Kasumi-1 (cell line): ENCODE data around the gene PARP11.
"Not testable (repeated sequence)": the region's sequence is repeated elsewhere in the genome, so short reads cannot be mapped to it uniquely, and the experiment has no call there.

Experiments
- DNase-seq, 2 experiments: peaks; one replicate each; lab custom pipeline; 2025; lab: John Stamatoyannopoulos, UW

PARP11 gene

GRCh38 chr12:3882896-3883564, 9.8 kb upstream of the PARP11 start:
- DNase-seq: peak; percentile 34 to 51

GRCh38 chr12:3882406-3882805, 9.2 kb upstream of the PARP11 start:
- DNase-seq: no peak

DNA sequence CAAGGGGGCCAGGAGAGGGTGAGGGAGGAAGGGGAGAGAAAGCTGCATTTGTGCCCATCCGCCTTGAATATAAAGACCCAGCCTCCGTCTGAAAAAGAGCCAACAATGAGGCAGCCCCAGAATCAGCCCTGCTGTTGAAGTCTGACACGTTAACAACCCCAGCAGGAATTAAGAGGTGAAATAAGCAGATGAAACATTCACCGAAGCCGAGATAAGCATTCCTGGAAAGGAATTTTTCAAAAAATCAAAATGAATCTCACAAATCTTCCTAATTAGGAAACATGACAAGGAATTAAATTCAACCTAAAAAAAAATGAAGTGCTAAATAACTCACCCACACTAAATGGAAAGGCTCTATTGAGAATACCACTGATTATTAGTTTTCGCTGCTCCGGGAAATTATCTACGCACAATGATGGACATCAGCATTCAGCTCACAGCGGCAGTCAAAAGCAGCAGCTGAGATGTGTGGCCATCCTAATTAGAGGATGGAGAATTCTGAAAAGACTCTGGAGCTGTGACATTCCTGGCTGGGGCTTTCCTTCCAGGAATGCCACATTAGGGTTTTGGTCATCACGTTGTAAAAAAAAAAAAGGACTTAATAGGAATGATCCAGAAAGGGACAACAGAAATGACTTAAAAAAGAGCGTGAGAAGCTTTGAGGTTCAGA, 8.2 kb upstream of the PARP11 start:
- no peak for DNase-seq

GRCh38 chr12:3879846-3880245, 6.6 kb upstream of the PARP11 start:
- no peak for DNase-seq

- no peak for DNase-seq
Observed at GRCh38 chr12:3871356-3871755, 1.8 kb downstream of the PARP11 start.

GRCh38 chr12:3869865-3870264, 3.3 kb downstream of the PARP11 start:
- no peak for DNase-seq

GRCh38 chr12:3869433-3869832, 3.8 kb downstream of the PARP11 start:
- DNase-seq: no peak

DNA sequence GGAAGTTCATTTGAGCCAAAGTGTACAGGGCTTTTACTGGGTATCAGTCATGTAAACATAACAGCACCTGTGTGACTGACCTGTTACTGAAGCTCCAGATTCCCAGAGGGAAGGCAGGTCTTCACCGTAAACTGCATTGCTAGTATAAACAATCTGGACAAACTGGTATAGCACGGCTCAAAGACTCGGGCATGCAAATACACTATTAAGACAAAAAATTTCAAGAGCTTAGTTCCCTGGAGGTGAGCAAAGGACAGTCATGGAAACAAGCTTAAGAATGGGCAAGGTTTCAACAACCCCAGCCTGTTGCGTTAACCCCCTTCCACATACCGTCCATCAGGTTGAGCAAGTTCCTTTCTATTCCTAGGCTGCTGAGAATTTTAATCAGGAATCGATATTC, 9.4 kb downstream of the PARP11 start:
- DNase-seq: no peak

DNA sequence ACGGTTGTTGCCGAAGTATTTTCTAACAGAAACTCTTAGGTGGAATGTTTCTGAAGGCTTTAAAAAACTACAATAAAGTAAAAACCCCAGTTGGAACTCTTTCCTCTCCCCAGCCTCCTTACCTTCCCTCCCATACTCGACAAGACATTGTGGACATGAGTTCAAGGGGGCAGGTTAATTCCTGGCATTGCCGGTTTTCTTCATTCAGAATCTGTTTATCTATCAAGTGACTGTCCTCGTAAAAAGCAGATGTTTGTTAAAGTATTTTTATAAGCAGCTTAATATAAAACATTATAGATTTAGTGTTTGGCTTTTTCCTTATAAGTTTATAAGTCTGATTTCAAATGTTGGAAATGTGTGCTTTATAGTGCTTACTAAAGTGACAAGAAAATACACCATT, 30.7 kb downstream of the PARP11 start:
- DNase-seq: no peak

DNA sequence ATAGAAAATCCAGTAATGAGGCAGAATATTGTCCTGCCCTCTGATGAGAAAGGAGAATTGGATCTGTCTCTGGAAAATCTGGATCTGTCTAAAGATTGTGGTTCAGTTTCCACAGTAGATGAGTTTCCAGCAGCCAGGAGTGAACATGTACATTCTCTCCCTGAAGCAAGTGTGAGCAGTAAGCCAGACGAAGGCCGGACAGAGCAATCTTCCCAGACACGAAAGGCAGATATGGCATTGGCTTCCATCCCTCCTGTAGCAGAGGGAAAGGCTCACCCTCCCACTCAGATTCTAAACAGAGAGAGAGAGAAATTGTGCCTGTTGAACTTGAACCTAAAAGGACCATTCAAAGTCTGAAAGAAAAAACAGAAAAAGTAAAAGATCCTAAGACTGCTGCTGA, 31.4 kb downstream of the PARP11 start:
- DNase-seq: no peak

DNA sequence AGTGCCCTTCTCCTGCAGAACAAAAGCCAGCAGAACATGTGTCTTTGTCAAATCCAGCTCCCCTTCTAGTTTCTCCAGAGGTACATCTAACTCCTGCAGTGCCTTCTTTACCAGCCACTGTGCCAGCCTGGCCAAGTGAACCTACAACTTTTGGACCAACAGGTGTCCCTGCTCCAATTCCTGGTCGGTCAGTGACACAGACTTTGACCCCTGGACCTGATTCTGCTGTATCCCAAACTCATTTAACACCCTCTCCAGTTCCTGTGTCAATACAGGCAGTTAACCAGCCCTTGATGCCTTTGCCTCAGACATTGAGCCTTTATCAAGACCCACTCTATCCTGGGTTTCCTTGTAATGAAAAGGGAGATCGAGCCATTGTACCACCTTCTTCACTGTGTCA, 32.4 kb downstream of the PARP11 start:
- DNase-seq: not testable (repeated sequence)

DNA sequence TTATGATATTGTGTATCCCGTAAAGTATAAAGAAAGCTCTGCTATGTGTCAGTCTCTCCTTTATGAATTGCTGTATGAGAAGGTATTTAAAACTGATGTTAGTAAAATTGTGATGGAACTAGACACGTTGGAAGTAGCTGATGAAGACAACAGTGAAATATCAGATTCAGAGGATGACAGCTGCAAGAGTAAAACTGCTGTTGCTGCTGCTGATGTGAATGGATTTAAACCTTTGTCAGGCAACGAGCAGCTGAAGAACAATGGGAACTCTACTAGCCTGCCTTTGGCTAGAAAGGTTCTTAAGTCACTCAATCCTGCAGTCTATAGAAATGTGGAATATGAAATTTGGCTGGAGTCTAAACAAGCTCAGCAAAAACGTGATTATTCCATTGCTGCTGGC, 33.5 kb downstream of the PARP11 start:
- not testable (repeated sequence) for DNase-seq

DNA sequence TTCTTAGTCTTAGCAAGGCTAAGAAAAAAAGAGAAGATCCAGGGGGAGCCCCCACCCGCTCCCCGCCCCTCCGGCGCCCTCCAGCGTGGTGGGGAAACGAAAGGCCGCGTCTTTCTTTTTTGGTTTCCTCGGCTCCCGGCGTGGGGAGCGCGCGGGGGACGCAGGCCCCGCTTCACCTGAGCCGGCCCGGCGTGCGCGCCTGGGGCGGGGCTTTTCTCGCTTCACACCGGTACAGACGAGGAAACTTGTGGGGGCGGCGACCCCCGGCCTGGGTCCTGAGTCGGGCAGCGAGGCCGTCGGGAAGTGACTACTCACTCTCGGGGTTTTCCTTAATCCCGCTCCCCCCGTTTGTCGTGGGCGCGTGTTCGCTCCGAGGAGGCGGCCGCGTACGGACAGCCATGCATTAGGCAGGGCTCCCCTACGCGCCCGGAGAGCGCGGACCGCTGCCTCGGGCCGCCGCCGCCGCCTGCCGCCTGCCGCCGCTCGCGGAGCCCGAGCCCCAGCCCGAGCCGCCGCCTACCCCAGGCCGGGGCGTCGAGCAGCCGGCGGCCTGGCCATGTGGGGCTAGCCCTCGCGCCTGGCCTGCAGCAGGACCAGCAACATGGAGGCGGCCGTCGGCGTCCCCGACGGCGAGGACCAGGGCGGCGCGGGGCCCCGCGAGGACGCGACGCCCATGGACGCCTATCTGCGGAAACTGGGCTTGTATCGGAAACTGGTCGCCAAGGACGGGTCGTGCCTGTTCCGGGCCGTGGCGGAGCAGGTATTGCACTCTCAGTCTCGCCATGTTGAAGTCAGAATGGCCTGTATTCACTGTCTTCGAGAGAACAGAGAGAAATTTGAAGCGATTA, 34.3 kb downstream of the PARP11 start:
- not testable (repeated sequence) for DNase-seq

DNA sequence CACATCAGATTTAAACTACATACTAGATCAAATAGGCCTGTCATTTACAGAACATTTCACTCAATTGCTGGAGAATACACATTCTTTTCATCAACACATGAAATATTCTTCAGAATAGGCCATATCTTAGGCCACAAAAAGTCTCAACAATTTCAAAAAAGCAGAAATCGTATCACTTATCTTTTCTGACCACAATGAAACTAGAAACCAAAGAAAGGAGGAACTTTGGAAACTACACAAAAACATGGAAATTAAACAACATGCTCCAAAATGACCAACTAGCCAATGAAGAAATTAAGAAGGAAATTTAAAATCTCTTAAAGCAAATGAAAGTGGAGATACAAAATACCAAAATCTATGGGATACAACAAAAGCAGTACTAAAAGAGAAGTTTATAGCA, 35.1 kb downstream of the PARP11 start:
- DNase-seq: peak in 1 of 2 experiments; percentile 1

DNA sequence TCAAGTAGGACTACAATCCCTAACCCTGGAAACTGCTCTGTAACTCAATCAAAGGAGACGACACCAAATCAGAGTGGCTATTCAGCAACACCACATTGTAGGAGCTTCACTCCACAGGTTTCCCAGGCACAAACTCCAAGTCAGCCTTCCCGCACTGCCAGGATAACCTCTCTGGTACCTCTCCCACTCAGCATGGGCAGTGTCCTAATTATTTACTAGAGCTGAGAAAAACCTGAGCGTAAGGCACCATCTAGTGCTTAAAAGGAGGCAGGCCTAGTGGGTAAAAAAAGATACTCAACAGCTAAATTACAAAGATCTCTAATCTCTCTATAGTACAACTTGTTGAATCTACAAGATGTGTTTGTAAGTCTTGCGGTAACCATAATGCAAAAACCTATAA, 36.1 kb downstream of the PARP11 start:
- DNase-seq: no peak

GRCh38 chr12:3836641-3837040, 36.6 kb downstream of the PARP11 start:
- no peak for DNase-seq

DNA sequence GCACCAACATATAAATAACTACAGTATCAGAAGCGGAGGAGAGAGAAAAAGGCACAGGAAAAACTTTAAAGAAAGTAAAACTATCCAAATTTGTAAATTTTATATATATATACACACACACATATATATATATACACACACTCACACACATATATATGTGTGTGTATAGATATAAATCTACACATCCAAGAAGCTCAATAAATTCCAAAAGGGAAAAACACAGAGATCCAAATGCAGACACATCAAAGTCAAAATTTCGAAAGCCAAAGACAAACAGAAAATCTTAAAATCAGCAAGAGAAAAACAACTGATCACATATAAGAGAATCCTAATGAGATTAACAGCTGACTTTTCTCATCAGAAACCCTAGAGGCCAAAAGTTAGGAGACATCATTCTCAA, 37.3 kb downstream of the PARP11 start:
- DNase-seq: no peak

DNA sequence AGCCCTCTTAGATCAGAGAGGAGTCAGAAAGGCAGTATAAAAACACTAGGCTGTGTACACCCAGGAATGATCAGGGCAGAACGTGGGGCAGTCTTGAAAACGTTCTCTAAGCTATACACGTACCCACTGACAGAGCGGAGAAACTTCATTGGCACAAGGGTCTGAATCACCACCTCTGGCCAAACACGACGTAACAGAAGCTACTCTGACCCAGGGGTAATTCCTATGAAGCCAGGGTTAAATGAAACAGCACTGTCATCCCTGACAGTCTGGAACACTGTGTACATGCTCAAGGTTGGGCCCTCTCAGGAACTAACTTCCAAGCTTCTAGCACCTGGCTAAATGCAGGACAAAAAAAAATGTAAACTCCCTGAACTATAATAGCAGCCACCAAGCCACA, 38.4 kb downstream of the PARP11 start:
- no peak for DNase-seq

DNA sequence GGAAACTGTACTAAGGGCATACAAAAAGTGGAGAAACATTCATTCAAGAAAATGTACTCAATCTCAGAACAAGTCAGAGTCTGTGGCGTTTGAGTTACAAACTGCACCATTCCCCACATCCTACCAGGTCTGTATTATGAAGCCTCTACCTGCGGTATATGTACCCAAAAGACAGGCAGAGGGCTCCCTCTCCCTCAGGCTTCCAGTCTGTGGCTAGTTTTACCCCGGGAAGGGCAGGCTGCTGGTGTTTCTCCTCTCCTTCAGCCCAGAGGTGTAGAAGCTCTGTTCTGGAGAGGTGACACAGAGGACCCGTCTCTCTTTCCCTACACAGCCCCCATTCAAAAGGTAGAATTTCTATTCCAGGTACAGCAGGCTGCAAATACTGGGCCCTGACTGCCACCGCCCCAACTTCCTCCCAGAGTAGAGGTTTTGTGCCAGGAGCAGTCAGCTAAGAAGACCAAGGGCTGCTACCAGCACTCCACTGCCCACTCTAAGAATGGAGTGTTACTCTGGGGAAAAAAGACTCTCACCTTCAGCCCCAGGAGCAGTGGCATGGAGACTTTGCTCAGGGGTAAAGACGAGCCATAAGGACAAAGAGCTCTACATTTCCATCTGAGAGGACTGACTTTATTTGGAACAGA, 39.4 kb downstream of the PARP11 start:
- DNase-seq: no peak

DNA sequence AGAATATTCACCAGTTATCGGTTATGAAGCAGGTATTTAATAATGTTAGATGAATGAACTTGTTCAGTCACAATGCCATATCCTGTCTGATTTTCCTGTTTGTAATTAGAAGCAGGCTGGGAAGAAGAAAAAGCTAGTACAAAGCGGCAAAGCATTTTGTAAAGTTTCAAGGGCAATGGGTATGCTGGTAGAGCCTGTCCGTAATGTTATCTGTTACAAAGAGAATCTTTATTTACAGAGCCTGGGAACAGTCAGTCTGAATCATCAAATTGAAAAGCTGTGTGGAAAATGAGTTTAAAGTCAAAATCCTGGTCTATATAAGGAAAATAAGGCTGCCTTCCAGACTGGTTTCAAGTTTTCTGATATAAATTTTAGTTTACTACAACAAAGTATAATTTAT, 40.5 kb downstream of the PARP11 start:
- no peak for DNase-seq

- no peak for DNase-seq
Observed at GRCh38 chr12:3828888-3829287, 44.3 kb downstream of the PARP11 start.

DNA sequence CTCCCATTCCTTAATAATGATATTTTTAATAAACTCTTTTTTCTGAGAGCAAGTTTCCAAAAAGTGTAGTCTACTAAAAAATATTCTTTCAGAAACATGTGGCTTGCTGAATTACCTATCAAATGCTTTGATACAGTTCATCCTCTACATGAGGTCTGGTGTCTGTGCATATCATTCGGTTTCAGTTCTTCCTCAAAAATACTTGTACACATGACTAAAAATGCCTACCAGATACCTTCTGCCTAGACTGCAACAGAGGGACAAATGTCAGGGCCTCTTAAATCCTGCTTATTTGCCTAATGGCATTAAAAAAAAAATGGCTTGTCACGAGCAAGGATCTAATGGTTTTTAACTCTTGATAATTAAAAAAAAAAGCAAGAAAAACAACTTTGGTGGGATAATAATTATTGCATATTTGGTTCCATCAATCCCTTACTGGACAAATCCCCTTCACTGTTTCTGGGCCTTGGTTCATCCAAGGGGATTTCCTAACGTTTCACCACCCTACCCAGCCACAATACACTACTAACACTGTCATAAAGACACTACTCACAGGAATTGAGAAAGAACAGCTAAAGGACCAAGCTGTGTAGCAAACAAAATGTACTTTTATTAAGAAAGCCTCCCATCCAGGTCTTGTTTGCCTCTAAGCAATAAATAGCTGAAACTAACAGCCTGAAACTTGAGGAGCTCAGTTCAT, 45.7 kb downstream of the PARP11 start:
- DNase-seq: no peak
